GM13977 (cell line): ENCODE data around the gene ASB2.

ENCODE experiments used
- DNase-seq: peaks from one replicate; pipeline ENCODE4 v3.0.0; 2012; ENCODE audit warnings: low spot score
- CTCF ChIP-seq: IDR thresholded peaks from 2 replicates; pipeline ENCODE4 v1.5.1; 2012; ENCODE audit warnings: mild to moderate bottlenecking, control low read depth; ENCODE audit not compliant: insufficient read depth; ENCODE audit errors: extremely low read depth, missing control alignments
- in situ Hi-C: fragments of 300-500 bp; cut with MboI; formaldehyde crosslinking; loops from one replicate; pipeline ENCODE4 v1.12.0; 2022; ENCODE audit warnings: low sequenced_read_pairs, low pct_unique_long_range_greater_than_20kb, mixed read lengths, inconsistent platforms; ENCODE audit not compliant: unreplicated experiment

Gene ASB2

GRCh38 chr14:93960108-93960475 lies 16.3 kb downstream of the ASB2 start:
- in situ Hi-C loops = loop anchor here (25.0 kb wide), 1 partner anchor 1552 kb away; the partner anchor contains the start of gene SYNE3
- DNase-seq = no peak
- no peak for TF ChIP-seq CTCF

GRCh38 chr14:93959239-93960107 lies 16.9 kb downstream of the ASB2 start:
- peak; percentile 88 for DNase-seq
- no peak for TF ChIP-seq CTCF
- in situ Hi-C loops = loop anchor here (25.0 kb wide), 1 partner anchor 1553 kb away; the partner anchor contains the start of gene SYNE3

GRCh38 chr14:93958567-93959238 lies 17.7 kb downstream of the ASB2 start:
- in situ Hi-C loops = loop anchor here (25.0 kb wide), 1 partner anchor 1554 kb away; the partner anchor contains the start of gene SYNE3
- DNase-seq = no peak
- TF ChIP-seq CTCF = no peak

- in situ Hi-C loops = loop anchor here (25.0 kb wide), 1 partner anchor 1554 kb away; the partner anchor contains the start of gene SYNE3
- no peak for TF ChIP-seq CTCF
- DNase-seq = no peak
Observed at GRCh38 chr14:93957751-93958566, 18.4 kb downstream of the ASB2 start.

GRCh38 chr14:93957333-93957710 lies 19.0 kb downstream of the ASB2 start:
- in situ Hi-C loops = loop anchor here (25.0 kb wide), 1 partner anchor 1555 kb away; the partner anchor contains the start of gene SYNE3
- DNase-seq = no peak
- no peak for TF ChIP-seq CTCF
